Measurements from ENCODE around the gene WWC2.

WWC2 gene

DNA sequence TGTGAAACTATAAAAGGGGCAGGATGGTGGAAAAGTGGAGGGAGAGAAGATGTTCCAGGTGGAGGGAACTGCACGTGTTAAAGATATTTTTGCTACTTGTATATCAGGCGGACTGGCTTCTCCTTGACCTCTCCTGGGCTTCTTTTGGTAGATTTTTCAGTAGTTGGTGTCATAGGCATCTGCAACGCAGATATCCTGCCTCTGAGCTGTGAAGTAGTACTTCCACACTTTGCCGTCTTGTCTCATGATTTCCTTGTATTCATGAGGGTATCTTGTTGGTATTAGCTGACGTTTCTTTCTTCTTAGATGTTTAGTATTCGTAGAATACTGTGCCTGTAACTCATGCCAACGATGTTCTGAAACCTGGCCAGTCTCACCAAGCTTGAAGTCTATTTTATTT is 81.0 kb downstream of the WWC2 start:
- no peak overlapping the region for H3K4me3 ChIP-seq (ENCODE audit: low read depth, low read length)
- TF ChIP-seq, protein P1, sequence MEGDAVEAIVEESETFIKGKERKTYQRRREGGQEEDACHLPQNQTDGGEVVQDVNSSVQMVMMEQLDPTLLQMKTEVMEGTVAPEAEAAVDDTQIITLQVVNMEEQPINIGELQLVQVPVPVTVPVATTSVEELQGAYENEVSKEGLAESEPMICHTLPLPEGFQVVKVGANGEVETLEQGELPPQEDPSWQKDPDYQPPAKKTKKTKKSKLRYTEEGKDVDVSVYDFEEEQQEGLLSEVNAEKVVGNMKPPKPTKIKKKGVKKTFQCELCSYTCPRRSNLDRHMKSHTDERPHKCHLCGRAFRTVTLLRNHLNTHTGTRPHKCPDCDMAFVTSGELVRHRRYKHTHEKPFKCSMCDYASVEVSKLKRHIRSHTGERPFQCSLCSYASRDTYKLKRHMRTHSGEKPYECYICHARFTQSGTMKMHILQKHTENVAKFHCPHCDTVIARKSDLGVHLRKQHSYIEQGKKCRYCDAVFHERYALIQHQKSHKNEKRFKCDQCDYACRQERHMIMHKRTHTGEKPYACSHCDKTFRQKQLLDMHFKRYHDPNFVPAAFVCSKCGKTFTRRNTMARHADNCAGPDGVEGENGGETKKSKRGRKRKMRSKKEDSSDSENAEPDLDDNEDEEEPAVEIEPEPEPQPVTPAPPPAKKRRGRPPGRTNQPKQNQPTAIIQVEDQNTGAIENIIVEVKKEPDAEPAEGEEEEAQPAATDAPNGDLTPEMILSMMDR (IDR thresholded peaks at IDR 0.05; ENCODE audit: borderline replicate concordance, insufficient read depth, low read depth, low read length): no peak

DNA sequence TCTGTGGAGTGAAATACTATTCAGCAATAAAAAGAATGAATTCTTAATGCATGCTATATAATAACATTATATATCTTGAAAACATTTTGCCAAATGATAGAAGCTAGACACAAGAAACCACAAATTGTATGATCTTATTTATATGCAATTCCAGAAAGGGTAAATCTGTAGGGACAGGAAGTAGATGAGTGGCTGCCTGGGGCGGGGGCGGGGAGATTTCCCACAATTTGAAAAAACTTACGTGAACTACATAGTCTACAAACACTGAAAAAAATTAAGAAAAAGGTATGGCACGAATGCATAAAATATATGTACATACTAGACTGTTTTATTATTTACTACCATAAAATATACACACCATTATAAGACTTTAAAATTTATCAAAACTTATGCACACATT is 81.6 kb downstream of the WWC2 start:
- no peak overlapping the region for H3K4me3 ChIP-seq (ENCODE audit: low read depth, low read length)
- TF ChIP-seq, protein P1 (IDR thresholded peaks at IDR 0.05; ENCODE audit: borderline replicate concordance, insufficient read depth, low read depth, low read length): no peak

DNA sequence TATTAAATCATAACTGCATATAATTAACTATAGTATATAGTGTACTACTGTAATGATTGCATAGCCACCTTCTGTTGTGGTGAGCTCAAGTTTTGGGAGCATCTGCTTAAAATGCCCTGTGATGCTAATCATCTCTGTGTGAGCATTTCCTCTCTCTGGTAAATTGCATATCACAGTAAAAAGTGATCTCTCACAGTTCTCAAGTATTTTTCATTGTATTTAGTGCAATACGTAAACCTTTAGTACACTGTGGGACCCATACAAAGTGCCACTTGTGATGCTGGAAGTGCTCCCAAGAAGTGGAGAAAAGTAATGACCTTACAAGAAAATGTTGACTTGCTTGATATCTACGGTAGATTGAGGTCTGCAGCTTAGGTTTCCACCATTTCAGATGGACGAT is 82.0 kb downstream of the WWC2 start:
- H3K4me3 ChIP-seq (ENCODE audit: low read depth, low read length): no peak overlapping the region
- TF ChIP-seq, protein P1 (IDR thresholded peaks at IDR 0.05; ENCODE audit: borderline replicate concordance, insufficient read depth, low read depth, low read length): no peak

DNA sequence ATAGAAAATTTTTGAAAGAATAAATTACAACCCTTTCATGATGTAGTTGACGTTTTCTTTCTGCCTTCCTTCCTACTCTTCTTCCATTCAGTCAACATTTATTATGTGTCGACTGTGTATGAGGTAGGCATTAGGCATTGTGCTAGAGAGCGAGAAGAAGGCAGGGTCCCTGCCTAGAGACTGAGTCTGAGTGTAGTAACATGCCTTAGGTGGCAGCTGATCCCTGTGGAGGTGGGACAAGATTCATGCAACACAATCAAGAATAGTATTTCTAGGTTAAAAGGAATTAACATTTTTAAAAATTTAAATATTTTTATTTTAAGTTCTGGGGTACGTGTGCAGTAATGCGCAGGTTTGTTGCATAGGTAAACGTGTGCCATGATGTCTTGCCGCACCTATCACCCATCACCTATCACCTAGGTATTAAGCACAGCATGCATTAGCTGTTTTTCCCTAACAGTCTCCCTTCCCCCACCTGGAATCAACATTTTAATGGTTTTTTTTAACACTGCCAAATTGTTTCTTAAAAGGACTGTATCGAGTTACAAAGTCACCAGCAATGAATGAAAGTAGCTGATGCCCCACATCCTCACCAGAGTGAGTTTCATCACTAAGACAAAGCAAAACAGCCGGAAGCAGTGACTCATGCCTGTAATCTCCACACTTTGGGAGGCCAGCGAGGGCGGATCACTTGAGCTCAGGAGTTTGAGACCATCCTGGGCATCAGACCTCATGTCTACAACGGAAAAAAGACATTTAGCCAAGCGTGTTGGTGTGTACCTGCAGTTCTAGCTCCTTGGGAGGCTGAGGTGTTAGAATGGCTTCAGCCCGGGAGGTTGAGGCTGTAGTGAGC is 84.0 kb downstream of the WWC2 start:
- TF ChIP-seq, protein P1 (IDR thresholded peaks at IDR 0.05; ENCODE audit: borderline replicate concordance, insufficient read depth, low read depth, low read length): no peak
- H3K4me3 ChIP-seq (ENCODE audit: low read depth, low read length): no peak overlapping the region

DNA sequence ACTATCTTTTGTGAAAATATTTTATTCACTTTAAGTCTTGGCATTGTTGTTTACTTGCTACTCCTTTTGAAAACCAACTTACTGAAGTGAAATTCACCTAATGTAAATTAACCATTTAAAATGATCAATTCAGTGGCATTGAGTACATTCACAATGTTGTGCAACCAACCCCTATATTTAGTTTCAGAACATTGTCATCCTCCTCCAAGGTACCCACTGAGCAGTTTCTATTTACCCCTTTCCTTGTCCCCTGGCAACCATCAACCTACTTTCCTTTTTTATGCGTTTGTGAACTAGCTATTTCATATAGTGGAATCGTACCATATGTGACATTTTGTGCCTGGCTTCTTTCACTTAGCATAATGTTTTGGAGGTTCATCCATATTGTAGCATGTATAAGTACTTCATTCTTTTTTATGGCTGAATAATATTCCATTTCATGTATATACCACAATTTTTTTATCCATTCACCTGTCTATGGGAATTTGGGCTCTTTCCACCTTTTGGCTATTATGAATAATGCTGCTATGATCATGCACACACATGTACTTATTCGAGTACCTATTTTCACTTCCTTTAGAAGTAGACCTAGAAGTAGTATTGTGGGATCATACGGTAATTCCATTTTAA is 85.0 kb downstream of the WWC2 start:
- TF ChIP-seq, protein P1 (IDR thresholded peaks at IDR 0.05; ENCODE audit: borderline replicate concordance, insufficient read depth, low read depth, low read length): no peak
- H3K4me3 ChIP-seq (ENCODE audit: low read depth, low read length): no peak overlapping the region

DNA sequence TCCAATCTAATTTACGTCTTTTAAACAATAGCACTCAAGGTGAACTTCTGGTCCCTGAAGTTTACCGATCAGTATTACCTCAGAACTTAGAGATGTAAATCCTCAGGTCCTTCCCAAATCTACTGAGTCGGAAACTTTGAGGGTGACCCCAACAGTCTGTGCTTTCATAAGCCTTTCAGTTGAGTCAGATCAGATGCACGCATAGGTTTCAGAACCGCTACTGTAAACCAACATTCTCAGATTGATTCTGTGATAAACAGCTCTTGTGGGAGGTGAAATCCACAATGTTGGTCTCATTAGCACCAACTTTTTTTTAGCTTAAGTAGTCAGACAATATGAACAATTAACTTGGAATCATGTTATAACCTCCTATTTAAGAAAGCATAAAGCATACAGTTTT is 86.0 kb downstream of the WWC2 start:
- TF ChIP-seq, protein P1 (IDR thresholded peaks at IDR 0.05; ENCODE audit: borderline replicate concordance, insufficient read depth, low read depth, low read length): no peak
- no peak overlapping the region for H3K4me3 ChIP-seq (ENCODE audit: low read depth, low read length)

DNA sequence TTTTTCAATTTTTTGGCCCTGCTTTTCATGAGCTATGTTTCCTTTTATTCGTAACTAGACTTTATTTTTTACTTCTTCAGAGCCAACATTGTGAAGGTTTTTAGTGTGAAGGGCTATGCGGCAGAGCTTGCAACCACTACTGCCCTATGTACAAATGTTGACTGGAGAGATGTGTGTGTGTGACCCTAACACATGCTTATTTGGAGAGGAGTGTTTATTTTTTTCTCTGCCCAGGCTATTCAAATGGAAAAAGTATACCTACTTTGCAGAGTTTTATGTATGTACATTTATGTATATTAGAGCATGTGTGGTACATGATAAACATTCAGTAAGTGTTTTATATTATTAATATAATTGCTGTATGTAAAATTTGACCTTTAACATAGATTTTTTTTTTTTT is 86.5 kb downstream of the WWC2 start:
- no peak overlapping the region for H3K4me3 ChIP-seq (ENCODE audit: low read depth, low read length)
- TF ChIP-seq, protein P1 (IDR thresholded peaks at IDR 0.05; ENCODE audit: borderline replicate concordance, insufficient read depth, low read depth, low read length): no peak

Measured in GM12875 (cell line).